Measurements from ENCODE around the gene TBX2. TPM values are rescaled to one million over a fixed set of nuclear protein-coding genes. Genes with fewer than 3 reads are reported as not detected.

The TBX2 gene
- total and polyA plus RNA-seq, 2 of the 13 experiments (the other 11 are each of a cell fraction or from before 2014, with no cell fraction given), result 2.8 to 15.3 TPM

DNA sequence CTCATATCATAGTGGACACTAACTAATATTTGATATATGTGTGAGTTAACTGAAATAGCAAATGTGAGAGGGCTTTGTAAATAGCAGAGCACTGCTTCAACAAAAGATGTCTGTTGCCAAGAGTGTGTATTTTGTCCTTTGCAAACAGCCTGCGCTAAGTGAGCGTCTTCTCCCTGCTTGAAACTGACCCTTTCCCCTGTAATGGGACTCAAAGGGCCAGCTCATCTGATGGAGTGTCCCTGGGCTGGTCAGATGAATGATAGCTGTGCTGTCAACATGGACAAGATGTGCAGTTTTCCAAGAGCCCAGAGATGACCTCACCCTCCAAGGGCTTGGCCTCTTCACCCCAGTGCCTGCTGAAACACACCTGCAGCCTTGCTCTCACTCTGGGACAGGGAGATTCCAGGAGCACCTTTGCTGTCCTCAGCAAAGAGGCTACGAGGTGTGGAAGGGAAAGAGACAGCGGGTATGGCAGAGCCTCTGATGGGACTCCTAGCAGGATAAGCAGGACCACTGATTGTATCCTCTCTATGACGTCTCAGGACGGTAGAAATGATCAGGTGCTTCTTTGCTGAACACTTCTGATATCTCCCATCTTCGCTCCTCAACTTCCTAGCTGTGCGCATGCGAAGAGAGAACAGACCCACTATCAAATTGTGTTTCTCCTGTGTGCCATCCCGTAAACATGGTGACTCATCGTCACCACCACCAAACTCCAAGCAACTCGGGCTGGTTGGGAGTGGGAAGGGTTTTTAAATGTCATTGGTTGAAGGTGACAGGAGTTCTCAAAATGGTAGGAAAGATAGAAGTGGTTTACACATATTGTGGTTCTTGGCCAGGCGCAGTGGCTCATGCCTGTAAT, 35.8 kb upstream of the TBX2 start (continued):
- TF ChIP-seq, protein P1, sequence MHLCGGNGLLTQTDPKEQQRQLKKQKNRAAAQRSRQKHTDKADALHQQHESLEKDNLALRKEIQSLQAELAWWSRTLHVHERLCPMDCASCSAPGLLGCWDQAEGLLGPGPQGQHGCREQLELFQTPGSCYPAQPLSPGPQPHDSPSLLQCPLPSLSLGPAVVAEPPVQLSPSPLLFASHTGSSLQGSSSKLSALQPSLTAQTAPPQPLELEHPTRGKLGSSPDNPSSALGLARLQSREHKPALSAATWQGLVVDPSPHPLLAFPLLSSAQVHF (CRISPR knock-in tag; IDR thresholded peaks at IDR 0.05), result no peak
- TF ChIP-seq EED (CRISPR knock-in tag; IDR thresholded peaks at IDR 0.05) (no peak), HHEX (CRISPR knock-in tag; IDR thresholded peaks at IDR 0.05) (peak; percentile 52; the same call in 1 of the 2 replicates), THAP11 (CRISPR knock-in tag; IDR thresholded peaks at IDR 0.05) (no peak), KLF11 (CRISPR knock-in tag; IDR thresholded peaks at IDR 0.05) (peak; percentile 28; the same call in 1 of the 2 replicates), ZNF10 (CRISPR knock-in tag; IDR thresholded peaks at IDR 0.05; ENCODE audit: borderline replicate concordance, low read depth) (no peak), ARHGAP35 (CRISPR knock-in tag; IDR thresholded peaks at IDR 0.05; ENCODE audit: borderline replicate concordance) (no peak), EEA1 (CRISPR knock-in tag; IDR thresholded peaks at IDR 0.05; ENCODE audit: borderline replicate concordance) (no peak), ZNF792 (CRISPR knock-in tag; IDR thresholded peaks at IDR 0.05) (peak; percentile 83; the same call in 1 of the 2 replicates), ZNF354B (CRISPR knock-in tag; IDR thresholded peaks at IDR 0.05) (no peak), RELA (CRISPR knock-in tag; IDR thresholded peaks at IDR 0.05) (no peak), PHF20 (CRISPR knock-in tag; IDR thresholded peaks at IDR 0.05) (no peak), XRCC5 (optimal IDR thresholded peaks at IDR 0.05; ENCODE audit: low read length) (peak; percentile 76), JUN (CRISPR knock-in tag; IDR thresholded peaks at IDR 0.05) (peak; percentile 96), JDP2 (CRISPR knock-in tag; IDR thresholded peaks at IDR 0.05; ENCODE audit: borderline replicate concordance) (no peak), NCOA1 (CRISPR knock-in tag; IDR thresholded peaks at IDR 0.05) (no peak), GFI1 (CRISPR knock-in tag; IDR thresholded peaks at IDR 0.05; ENCODE audit: borderline replicate concordance) (peak; percentile 86), ZNF205 (CRISPR knock-in tag; IDR thresholded peaks at IDR 0.05) (peak; percentile 70), DNMT1 (CRISPR knock-in tag; IDR thresholded peaks at IDR 0.05) (no peak), KLF12 (CRISPR knock-in tag; IDR thresholded peaks at IDR 0.05; ENCODE audit: borderline replicate concordance) (no peak), AHR (CRISPR knock-in tag; IDR thresholded peaks at IDR 0.05) (peak; percentile 54; the same call in 1 of the 2 replicates), ZNF232 (CRISPR knock-in tag; IDR thresholded peaks at IDR 0.05; ENCODE audit: borderline replicate concordance) (no peak; the same call in 1 of the 2 replicates), ZNF180 (CRISPR knock-in tag; IDR thresholded peaks at IDR 0.05; ENCODE audit: borderline replicate concordance, low read depth) (no peak), ELF3 (CRISPR knock-in tag; IDR thresholded peaks at IDR 0.05) (0 out of 2 replicates have a peak, but pooled peaks have one; percentile 11), ZNF143 (CRISPR knock-in tag; IDR thresholded peaks at IDR 0.05) (no peak), HOMEZ (CRISPR knock-in tag; IDR thresholded peaks at IDR 0.05; ENCODE audit: low read depth) (no peak), ZNF564 (CRISPR knock-in tag; IDR thresholded peaks at IDR 0.05) (peak; percentile 61; the same call in 1 of the 2 replicates), ZNF33B (CRISPR knock-in tag; IDR thresholded peaks at IDR 0.05) (no peak), ZMAT5 (CRISPR knock-in tag; IDR thresholded peaks at IDR 0.05; ENCODE audit: borderline replicate concordance, low read depth) (no peak)
- TF ChIP-seq, protein P2, sequence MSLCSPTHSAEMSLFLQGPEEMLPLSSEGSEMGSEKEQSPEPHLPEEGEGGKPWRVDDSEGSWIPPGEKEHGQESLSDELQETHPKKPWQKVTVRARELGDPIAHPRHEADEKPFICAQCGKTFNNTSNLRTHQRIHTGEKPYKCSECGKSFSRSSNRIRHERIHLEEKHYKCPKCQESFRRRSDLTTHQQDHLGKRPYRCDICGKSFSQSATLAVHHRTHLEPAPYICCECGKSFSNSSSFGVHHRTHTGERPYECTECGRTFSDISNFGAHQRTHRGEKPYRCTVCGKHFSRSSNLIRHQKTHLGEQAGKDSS (CRISPR knock-in tag; IDR thresholded peaks at IDR 0.05; ENCODE audit: borderline replicate concordance, low read depth), result no peak; the same call in 1 of the 2 replicates
